PC-9 (cell line): ENCODE results near the gene MIB1. TPM values are rescaled to one million over a fixed set of nuclear protein-coding genes. Genes with fewer than 3 reads are reported as not detected.

Experiments
- BruUV-seq: library from RNA; stranded (reverse); fragments of 400-500 nt; replicated peaks from 2 replicates; lab custom pipeline; 2021; lab: Mats Ljungman, UMichigan
- CTCF ChIA-PET: fragments of 300-600 bp; sonication (Branson Sonifier 250); formaldehyde crosslinking; loops from one replicate; lab custom pipeline; 2022; ENCODE audit warnings: antibody characterized with exemption; lab: Charles Lee
- POLR2A ChIA-PET: fragments of 300-600 bp; sonication (Branson Sonifier 250); formaldehyde crosslinking; loops from one replicate; lab custom pipeline; 2022; ENCODE audit warnings: antibody characterized with exemption; ENCODE audit not compliant: unreplicated experiment; lab: Charles Lee
- DNase-seq, 2 experiments: peaks; one replicate each; pipeline versions ENCODE4 v3.0.0 to v3.0.0-alpha.2; 2015 to 2022; ENCODE audit warnings: mixed read lengths in 1 of 2
- H2AFZ ChIP-seq: fragments of 200-600 bp; sonication (generic); 2 replicates; pipeline ENCODE4 v1.8.1; 2017; ENCODE audit warnings: antibody characterized with exemption
- H3F3A ChIP-seq: fragments of 200-600 bp; sonication (generic); 2 replicates; pipeline ENCODE4 v1.8.1; 2017; ENCODE audit warnings: antibody characterized with exemption, mild to moderate bottlenecking, low read depth; ENCODE audit not compliant: insufficient read depth
- H3K27ac ChIP-seq: fragments of 200-600 bp; sonication (generic); 2 replicates; pipeline ENCODE4 v1.6.1; 2016; ENCODE audit warnings: mixed run types
- H3K27me3 ChIP-seq: fragments of 200-600 bp; sonication (generic); 2 replicates; pipeline ENCODE4 v1.6.1; 2016; ENCODE audit warnings: low read depth, mixed run types; ENCODE audit not compliant: insufficient read depth
- H3K36me3 ChIP-seq: fragments of 200-600 bp; sonication (generic); 2 replicates; pipeline ENCODE4 v1.6.1; 2016; ENCODE audit warnings: low read depth, mixed run types
- H3K4me1 ChIP-seq: fragments of 200-600 bp; sonication (generic); replicated peaks from 2 replicates; pipeline ENCODE4 v1.6.1; 2016; ENCODE audit warnings: mixed run types; ENCODE audit not compliant: insufficient read depth
- H3K4me2 ChIP-seq: fragments of 200-600 bp; sonication (generic); 2 replicates; pipeline ENCODE4 v1.6.1; 2017; ENCODE audit warnings: mixed run types
- H3K4me3 ChIP-seq: fragments of 200-600 bp; sonication (generic); 2 replicates; pipeline ENCODE4 v1.6.1; 2016; ENCODE audit warnings: mixed run types
- H3K79me2 ChIP-seq: fragments of 200-600 bp; sonication (generic); 2 replicates; pipeline ENCODE4 v1.6.1; 2017; ENCODE audit warnings: low read depth, mixed run types
- H3K9me2 ChIP-seq: fragments of 200-600 bp; sonication (generic); 2 replicates; pipeline ENCODE4 v1.8.1; 2017; ENCODE audit warnings: mild to moderate bottlenecking; ENCODE audit not compliant: insufficient read depth
- H3K9me3 ChIP-seq: fragments of 200-600 bp; sonication (generic); 2 replicates; pipeline ENCODE4 v1.8.1; 2016; ENCODE audit warnings: low read depth; ENCODE audit not compliant: insufficient read depth
- H4K20me1 ChIP-seq: fragments of 200-600 bp; sonication (generic); 2 replicates; pipeline ENCODE4 v1.8.1; 2017; ENCODE audit not compliant: insufficient read depth
- EZH2 ChIP-seq: fragments of 200-600 bp; sonication (generic); IDR thresholded peaks from 2 replicates; pipeline ENCODE4 v1.8.0; 2017; ENCODE audit warnings: antibody characterized with exemption, low read depth
- intact Hi-C: fragments of 100-400 bp; cut with micrococcal nuclease; formaldehyde crosslinking; loops from one replicate; pipeline ENCODE4 v1.10.0; 2022; ENCODE audit not compliant: unreplicated experiment
- total RNA-seq: library from RNA; stranded (reverse); gene quantifications from 2 replicates; pipeline ENCODE4 v1.2.3, GENCODE V29; 2021
- TF ChIP-seq, protein P1 (sequence below): fragments of 200-600 bp; sonication (generic); conservative IDR thresholded peaks from 2 replicates; pipeline ENCODE4 v1.6.1; 2017; ENCODE audit warnings: mixed run types, antibody characterized with exemption, mild to moderate bottlenecking, moderate library complexity

The MIB1 gene
- total RNA-seq, 1 experiment from 2014 or later: 40.1 TPM

DNA sequence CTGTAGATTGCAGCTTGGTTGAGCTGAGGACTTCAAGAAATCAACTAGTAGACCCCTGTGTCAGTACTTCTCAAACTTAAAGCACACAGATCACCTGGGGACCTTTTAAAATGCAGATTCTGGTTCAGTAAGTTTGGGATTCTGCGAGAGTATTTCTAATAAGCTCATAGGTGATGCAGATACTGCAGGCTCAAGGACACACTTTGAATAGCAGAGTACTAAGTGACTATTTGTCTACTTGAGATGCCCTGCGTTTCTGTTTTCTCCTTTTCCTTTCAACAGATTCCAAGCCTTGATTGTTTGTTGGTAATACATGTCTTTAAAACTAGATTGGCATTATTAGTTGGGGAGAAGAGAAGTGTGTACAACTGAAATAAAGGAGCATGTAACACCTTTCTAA is 6.7 kb downstream of the MIB1 start:
- no peak overlapping the region for H3K27ac ChIP-seq
- no peaks in the 10 kb centered on the region for H3K27me3 ChIP-seq
- no peak overlapping the region for H2AFZ ChIP-seq
- H3F3A ChIP-seq: no peaks in the 10 kb centered on the region
- H3K9me2 ChIP-seq: no peaks in the 10 kb centered on the region
- no peak for TF ChIP-seq EZH2
- TF ChIP-seq, protein P1, sequence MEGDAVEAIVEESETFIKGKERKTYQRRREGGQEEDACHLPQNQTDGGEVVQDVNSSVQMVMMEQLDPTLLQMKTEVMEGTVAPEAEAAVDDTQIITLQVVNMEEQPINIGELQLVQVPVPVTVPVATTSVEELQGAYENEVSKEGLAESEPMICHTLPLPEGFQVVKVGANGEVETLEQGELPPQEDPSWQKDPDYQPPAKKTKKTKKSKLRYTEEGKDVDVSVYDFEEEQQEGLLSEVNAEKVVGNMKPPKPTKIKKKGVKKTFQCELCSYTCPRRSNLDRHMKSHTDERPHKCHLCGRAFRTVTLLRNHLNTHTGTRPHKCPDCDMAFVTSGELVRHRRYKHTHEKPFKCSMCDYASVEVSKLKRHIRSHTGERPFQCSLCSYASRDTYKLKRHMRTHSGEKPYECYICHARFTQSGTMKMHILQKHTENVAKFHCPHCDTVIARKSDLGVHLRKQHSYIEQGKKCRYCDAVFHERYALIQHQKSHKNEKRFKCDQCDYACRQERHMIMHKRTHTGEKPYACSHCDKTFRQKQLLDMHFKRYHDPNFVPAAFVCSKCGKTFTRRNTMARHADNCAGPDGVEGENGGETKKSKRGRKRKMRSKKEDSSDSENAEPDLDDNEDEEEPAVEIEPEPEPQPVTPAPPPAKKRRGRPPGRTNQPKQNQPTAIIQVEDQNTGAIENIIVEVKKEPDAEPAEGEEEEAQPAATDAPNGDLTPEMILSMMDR: no peak
- POLR2A ChIA-PET: interaction anchor here (0.7 kb wide), 1 partner anchor 1675 kb away, joined by 3 read pairs; no protein-coding TSS in a partner anchor
- no peak overlapping the region for H3K4me3 ChIP-seq
- no peaks in the 10 kb centered on the region for H3K36me3 ChIP-seq
- no peak overlapping the region for H3K4me2 ChIP-seq
- DNase-seq: no peak
- intact Hi-C loops: loop anchor here (10.0 kb wide), 2 partner anchors 72 to 132 kb away; partner anchors contain the start of gene SNRPD1
- no peaks in the 10 kb centered on the region; the same call in 1 of the 2 replicates for H4K20me1 ChIP-seq
- peaks cover 59% of the 10 kb centered on the region for H3K79me2 ChIP-seq
- BruUV-seq: no TSS peak
- no peaks in the 10 kb centered on the region for H3K9me3 ChIP-seq
- CTCF ChIA-PET: no interaction called here
- H3K4me1 ChIP-seq: no peaks in the 10 kb centered on the region; the same call in 1 of the 2 replicates

DNA sequence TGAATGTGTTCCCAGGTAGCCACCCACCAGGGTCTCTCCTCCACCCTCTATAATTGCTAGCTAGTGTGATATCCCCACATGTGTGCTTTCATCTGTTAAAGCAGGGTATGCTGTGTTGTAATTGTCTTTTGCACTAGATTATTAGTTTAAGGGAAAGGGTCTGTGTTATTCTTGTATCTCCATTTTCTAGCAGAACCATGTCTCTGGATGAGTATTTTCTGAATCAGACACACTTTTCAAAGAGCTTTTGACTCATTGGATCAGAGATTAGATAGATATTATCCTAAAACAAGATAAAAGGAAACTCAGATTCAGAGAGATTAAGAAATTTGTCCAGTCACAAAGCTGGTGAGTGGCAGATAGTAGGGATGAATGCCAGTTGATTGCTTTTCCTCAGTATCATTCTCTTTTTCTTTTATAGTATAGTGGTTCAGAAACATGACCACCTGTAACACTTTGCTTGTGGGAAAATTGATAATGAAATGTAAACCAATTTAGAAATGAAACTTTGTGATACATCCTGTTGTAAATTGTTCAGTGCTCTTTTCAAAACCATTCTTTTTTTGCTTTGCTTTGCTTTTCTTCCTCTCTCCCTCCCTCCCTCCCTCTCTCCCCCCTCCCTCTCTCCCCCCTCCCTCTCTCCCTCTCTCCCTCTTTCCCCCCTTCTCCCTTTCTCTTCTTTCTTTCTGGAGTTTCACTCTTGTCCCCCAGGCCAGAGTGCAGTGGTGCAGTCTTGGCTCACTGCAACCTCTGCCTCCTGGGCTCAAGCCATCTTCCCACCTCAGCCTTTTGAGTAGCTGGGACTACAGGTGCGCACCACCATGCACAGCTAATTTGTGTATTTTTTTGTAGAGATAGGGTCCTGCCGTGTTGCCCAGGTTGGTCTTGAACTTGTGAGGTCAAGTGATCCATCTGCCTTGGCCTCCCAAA is 7.4 kb downstream of the MIB1 start:
- ChIA-PET POLR2A (no interaction called here), CTCF (no interaction called here)
- H3K27ac ChIP-seq: no peak overlapping the region
- no peak overlapping the region for H2AFZ ChIP-seq
- DNase-seq: no peak
- no peaks in the 10 kb centered on the region; the same call in 1 of the 2 replicates for H3K4me1 ChIP-seq
- intact Hi-C loops: loop anchor here (10.0 kb wide), 2 partner anchors 73 to 133 kb away; partner anchors contain the start of gene SNRPD1
- no peaks in the 10 kb centered on the region for H3K27me3 ChIP-seq
- BruUV-seq: no TSS peak
- no peaks in the 10 kb centered on the region for H3K9me2 ChIP-seq
- H3F3A ChIP-seq: no peaks in the 10 kb centered on the region
- H4K20me1 ChIP-seq: no peaks in the 10 kb centered on the region; the same call in 1 of the 2 replicates
- no peak overlapping the region for H3K4me2 ChIP-seq
- H3K36me3 ChIP-seq: no peaks in the 10 kb centered on the region
- H3K4me3 ChIP-seq: no peak overlapping the region
- H3K9me3 ChIP-seq: no peaks in the 10 kb centered on the region
- peaks cover 51% of the 10 kb centered on the region for H3K79me2 ChIP-seq
- TF ChIP-seq EZH2: no peak
- TF ChIP-seq, protein P1: no peak

DNA sequence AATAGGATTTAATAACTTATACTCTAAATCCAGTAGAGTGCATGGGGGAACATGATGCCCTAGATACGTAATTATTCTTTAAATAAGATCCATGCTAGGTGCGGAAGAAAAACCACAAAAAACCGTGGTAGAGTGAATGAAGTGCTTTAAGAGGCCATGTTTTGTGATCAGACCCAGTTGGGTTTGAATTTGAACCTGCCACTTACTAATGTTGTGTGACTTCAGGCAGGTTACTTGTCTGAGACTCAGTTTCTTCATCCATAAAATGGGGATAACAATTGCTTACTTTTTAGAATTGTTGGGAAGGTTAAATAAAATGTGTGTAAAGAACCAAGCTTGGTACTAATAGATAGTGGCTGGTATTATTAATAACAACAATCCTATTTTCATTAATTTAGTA is 17.2 kb downstream of the MIB1 start:
- TF ChIP-seq, protein P1: no peak
- TF ChIP-seq EZH2: no peak
- ChIA-PET CTCF (no interaction called here), POLR2A (no interaction called here)
- Histone ChIP-seq H3K9me3 (no peaks in the 10 kb centered on the region), H3K79me2 (peaks cover 56% of the 10 kb centered on the region), H3K27me3 (no peaks in the 10 kb centered on the region), H3K27ac (no peak overlapping the region), H2AFZ (no peak overlapping the region), H3K4me1 (no peaks in the 10 kb centered on the region), H3K4me2 (no peak overlapping the region), H3K4me3 (no peak overlapping the region), H3F3A (no peaks in the 10 kb centered on the region), H3K36me3 (no peaks in the 10 kb centered on the region), H4K20me1 (no peaks in the 10 kb centered on the region), H3K9me2 (no peaks in the 10 kb centered on the region)
- DNase-seq: no peak
- intact Hi-C loops: no loop called here
- no TSS peak for BruUV-seq
